Iris pigment epithelial cell (primary cell): Measurements from ENCODE around the gene NHS.

ENCODE experiments used
- DNase-seq: peaks from one replicate; pipeline ENCODE4 v3.0.0-alpha.2; 2011; ENCODE audit warnings: low read depth

NHS gene

GRCh38 chrX:17736856-17737709 is 362.1 kb downstream of the NHS start, which contains the start of gene SCML1:
Gene SCML1, plus strand, starts transcription at chrX:17737493. Its CDS starts 6,694 bp downstream, at chrX:17744187.
- peak; percentile 96 for DNase-seq

GRCh38 chrX:17737710-17737985 is 362.6 kb downstream of the NHS start:
- DNase-seq, result no peak

- DNase-seq, result peak; percentile 25
Observed at GRCh38 chrX:17737986-17738713, 363.1 kb downstream of the NHS start.

DNA sequence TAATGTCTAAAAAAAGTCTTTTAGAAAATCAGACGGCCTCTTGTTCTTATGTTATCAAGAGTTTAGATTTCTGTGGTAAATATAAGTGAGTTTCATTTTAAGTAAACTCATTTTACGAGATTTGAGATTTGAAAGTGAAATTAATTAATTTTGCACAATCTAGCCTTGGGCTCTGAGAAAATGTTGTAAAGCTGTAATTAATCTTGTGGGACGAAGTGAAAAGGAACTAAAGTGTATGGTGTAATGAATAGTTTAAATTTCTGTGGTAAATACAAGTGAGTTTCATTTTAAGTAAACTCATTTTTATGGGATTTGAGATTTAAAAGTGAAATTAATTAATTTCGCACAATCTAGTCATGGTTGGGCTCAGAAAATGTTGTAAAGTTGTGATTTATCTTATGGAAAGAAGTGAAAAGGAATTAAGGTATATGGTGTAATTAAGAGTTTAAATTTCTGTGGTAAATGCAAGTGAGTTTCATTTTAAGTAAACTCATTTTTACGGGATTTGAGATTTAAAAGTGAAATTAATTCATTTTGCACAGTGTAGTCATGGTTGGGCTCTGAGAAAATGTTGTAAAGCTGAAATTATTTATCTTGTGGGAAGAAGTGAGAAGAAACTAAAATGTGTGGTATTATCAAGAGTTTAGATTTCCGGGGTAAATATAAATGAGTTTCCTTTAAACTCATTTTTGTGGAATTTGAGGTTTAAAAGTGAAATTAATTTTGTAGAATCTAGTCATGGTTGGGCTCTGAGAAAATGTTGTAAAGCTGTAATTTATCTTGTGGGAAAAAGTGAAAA is 363.9 kb downstream of the NHS start:
- no peak for DNase-seq

- no peak for DNase-seq
Observed at GRCh38 chrX:17740137-17741122, 365.4 kb downstream of the NHS start.

DNA sequence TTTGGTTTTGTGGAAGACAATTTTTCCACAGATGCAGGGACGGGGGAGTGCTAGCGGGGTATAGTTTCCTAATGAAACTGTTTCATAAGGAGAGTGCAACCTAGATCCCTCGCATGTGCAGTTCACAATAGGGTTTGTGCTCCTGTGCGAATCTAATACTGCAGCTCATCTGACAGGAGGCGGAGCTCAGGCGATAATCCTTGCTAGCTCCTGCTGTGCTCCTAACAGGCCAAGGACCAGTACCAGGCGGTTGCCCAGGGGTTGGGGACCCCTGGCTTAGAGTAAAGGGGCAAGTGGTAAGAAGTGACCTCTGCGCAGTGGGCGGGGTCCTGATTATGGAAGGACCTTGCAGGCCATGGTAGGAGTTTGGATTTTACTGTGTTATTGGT is 366.1 kb downstream of the NHS start:
- no peak for DNase-seq

DNA sequence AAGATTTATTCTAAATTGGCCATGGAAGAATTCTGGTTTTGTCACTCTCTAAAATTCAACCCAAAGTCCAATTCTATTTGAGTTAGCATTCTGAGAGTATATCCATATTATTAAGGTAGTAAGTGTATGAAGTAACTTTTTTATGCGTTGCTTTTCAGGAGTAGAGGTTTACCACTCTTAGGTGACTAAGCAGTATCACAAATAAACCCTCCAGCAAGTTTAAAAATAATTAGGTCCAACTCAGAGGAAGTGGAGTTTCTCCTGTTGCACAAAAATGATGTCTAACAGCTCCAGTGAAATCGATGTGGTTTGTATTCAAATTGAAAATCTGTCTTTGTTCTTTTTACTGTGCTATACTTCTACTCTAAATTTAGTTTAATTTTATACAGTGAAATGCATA is 368.9 kb downstream of the NHS start:
- DNase-seq, result no peak

DNA sequence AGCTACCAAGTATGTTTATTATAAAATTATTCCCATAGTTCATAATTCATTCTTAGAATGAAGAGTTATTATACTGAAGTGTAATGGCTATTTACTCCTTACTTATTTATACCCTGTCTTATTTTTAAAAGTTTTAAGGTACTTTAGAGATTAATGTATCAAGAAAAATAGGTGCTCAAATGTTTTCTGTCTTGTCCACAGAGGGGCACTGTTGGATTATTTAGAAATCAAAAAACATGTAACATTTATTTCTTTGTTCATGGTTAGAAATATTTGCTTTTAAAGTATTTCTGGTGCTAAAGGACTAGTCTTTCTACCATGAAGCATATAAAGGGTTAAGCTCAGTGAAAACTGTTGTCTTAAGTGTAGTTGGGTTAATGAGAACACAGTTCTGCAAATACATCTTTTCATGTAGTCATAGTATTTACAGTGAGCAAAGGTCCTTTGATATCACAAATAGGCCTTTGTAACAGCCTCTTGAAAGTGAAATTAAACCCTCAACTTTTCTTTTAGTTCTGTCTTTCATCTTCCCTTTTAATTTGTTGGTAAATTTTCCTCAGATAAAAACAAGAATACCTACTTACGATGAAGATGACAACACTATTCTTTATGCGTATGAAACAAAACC is 370.0 kb downstream of the NHS start:
- peak; percentile 18 for DNase-seq

DNA sequence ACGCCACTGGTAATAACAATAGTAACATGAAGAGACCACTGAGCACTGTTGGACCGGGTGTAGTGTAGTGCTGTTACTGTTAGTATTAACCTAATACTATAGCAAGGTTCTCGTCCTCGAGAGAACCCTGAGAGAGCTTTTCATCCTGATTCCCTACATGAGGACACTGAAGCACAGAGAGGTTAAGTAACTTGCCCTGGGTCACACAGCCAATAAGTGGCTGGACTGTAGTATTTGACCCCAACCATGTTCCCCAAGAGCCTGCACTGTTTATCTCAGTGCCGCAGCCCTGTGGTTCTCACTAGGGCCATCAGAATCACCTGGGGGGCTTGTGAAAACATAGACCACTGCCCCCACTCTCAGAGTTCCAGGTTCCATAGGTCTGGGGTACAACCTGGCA is 372.7 kb downstream of the NHS start:
- DNase-seq, result no peak

GRCh38 chrX:17748684-17749083 is 373.7 kb downstream of the NHS start:
- no peak for DNase-seq

GRCh38 chrX:17750436-17750835 is 375.4 kb downstream of the NHS start:
- no peak for DNase-seq

GRCh38 chrX:17758382-17758781 is 383.4 kb downstream of the NHS start:
- no peak for DNase-seq

GRCh38 chrX:17759990-17760389 is 385.0 kb downstream of the NHS start:
- DNase-seq, result no peak

- no peak for DNase-seq
Observed at GRCh38 chrX:17767734-17768133, 392.7 kb downstream of the NHS start.

DNA sequence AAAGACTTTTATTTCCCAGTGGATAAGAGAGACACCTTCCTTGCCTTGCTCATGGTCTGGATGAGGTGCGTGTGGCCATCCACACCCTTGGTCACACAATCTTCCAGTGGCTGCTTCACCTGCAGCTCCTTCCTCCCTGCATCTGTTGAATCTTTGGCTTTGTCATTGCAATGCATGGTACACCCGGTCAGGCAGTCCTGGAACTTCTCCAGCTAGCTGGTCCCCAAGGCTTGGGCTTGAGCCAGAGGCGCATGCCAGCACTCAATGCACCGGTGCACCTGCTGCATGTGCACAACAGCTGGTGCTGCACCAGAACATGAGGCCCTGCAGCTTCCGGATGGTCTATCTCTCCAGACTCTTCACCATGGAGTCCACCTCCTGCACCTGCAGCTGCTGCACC is 394.0 kb downstream of the NHS start:
- DNase-seq, result no peak

GRCh38 chrX:17769701-17770269 is 394.8 kb downstream of the NHS start:
- DNase-seq, result no peak

- no peak for DNase-seq
Observed at GRCh38 chrX:17773221-17773876, 398.3 kb downstream of the NHS start.

DNA sequence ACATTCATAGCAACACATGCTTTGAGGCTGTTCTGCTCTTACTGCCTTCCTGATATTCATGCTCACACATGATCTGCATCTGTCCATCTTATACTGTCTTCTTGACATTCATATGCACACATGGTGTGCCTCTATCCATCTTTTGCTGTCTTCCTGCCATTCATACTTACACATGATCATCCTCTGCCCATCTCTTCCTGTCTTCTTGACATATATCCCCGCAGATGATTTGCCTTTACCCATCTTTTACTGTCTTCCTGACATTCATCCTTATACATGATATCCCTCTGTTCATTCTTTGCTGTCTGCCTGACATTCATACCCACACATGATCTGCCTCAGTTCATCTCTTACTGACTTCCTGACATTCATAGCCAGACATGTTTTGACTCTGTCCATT is 399.1 kb downstream of the NHS start:
- DNase-seq, result no peak

DNA sequence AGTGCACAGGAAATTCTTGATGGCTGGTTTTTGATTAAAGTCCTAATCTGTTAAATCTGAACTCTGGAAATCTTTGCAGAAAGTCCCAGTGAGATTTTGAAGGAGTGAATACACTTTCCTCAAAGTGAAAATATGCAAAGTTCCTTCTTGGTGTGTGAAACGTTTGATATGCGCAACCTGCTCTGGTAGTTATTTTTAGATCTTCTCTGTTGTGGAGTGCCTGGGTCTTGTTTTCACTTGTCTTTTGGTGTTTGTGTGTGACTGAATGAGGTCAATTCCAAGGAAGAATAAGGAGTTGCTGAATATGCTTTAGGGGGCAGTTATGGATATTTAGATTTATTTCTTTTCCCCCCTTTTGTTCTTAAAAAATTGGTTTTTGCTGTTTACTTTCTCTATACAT is 404.0 kb downstream of the NHS start:
- no peak for DNase-seq

- no peak for DNase-seq
Observed at GRCh38 chrX:17779434-17779833, 404.4 kb downstream of the NHS start.
